NCI-H2171 (cell line): ENCODE measurements around the gene BTG4.

Experiments
- DNase-seq: peaks from one replicate; lab custom pipeline; 2025; lab: John Stamatoyannopoulos, UW

Gene BTG4

GRCh38 chr11:111455291-111456085 is 56.7 kb downstream of the BTG4 start:
- DNase-seq, result no peak

- no peak for DNase-seq
Observed at GRCh38 chr11:111454561-111455192, 57.5 kb downstream of the BTG4 start.

GRCh38 chr11:111452817-111453552 is 59.2 kb downstream of the BTG4 start:
- DNase-seq, result no peak

- DNase-seq, result no peak
Observed at GRCh38 chr11:111452146-111452545, 60.0 kb downstream of the BTG4 start.

GRCh38 chr11:111450480-111451320 is 61.5 kb downstream of the BTG4 start:
- DNase-seq, result no peak

- no peak for DNase-seq
Observed at GRCh38 chr11:111449696-111450479, 62.3 kb downstream of the BTG4 start.

- DNase-seq, result no peak
Observed at GRCh38 chr11:111448831-111449557, 63.2 kb downstream of the BTG4 start.

- DNase-seq, result no peak
Observed at GRCh38 chr11:111448414-111448813, 63.8 kb downstream of the BTG4 start.

- DNase-seq, result no peak
Observed at GRCh38 chr11:111447931-111448330, 64.3 kb downstream of the BTG4 start.

GRCh38 chr11:111447112-111447471 is 65.1 kb downstream of the BTG4 start:
- DNase-seq, result no peak

GRCh38 chr11:111446404-111447111 is 65.6 kb downstream of the BTG4 start:
- DNase-seq, result peak; percentile 88

- DNase-seq, result no peak
Observed at GRCh38 chr11:111445586-111445985, 66.6 kb downstream of the BTG4 start.
